OCI-LY3 (cell line): Measurements from ENCODE around the gene VAV2.

Experiments used
- H2AFZ ChIP-seq: fragments of 200-600, 300-600 bp; shearing (Covaris generic); 2 replicates; pipeline ENCODE4 v1.6.0; 2014; ENCODE audit warnings: antibody characterized with exemption, low read depth, low read length
- H3K27ac ChIP-seq: fragments of 200-600, 300-600 bp; sonication (generic); 2 replicates; pipeline ENCODE4 v1.5.1; 2014; ENCODE audit warnings: mild to moderate bottlenecking, low read length, moderate library complexity, mixed read lengths
- H3K27me3 ChIP-seq: fragments of 200-600, 300-600 bp; sonication (generic); 2 replicates; pipeline ENCODE4 v1.6.1; 2014; ENCODE audit warnings: low read depth, low read length, mixed read lengths
- H3K36me3 ChIP-seq: fragments of 200-600, 300-600 bp; sonication (generic); replicated peaks from 2 replicates; pipeline ENCODE3; 2014; ENCODE audit warnings: low read depth, low read length, mixed read lengths
- H3K4me1 ChIP-seq: fragments of 300-600, 200-600 bp; sonication (generic); 2 replicates; pipeline ENCODE4 v1.6.1; 2014; ENCODE audit warnings: low read length, mixed read lengths
- H3K4me2 ChIP-seq: fragments of 200-600, 300-600 bp; sonication (generic); 2 replicates; pipeline ENCODE4 v1.6.1; 2014; ENCODE audit warnings: low read length, mixed read lengths
- H3K4me3 ChIP-seq: fragments of 300-600, 200-600 bp; sonication (generic); 2 replicates; pipeline ENCODE4 v1.5.1; 2014; ENCODE audit warnings: antibody characterized with exemption, mild to moderate bottlenecking, low read length, moderate library complexity
- H3K79me2 ChIP-seq: fragments of 300-600, 200-600 bp; shearing (Covaris generic); 2 replicates; pipeline ENCODE4 v1.6.1; 2014; ENCODE audit warnings: mild to moderate bottlenecking, low read length, mixed read lengths
- H3K9ac ChIP-seq: fragments of 300-600, 200-600 bp; shearing (Covaris generic); 2 replicates; pipeline ENCODE4 v1.6.0; 2014; ENCODE audit warnings: mild to moderate bottlenecking, low read length, moderate library complexity
- H3K9me3 ChIP-seq: fragments of 200-600, 300-600 bp; shearing (Covaris generic); 2 replicates; pipeline ENCODE4 v1.6.1; 2014; ENCODE audit warnings: low read length, mixed read lengths; ENCODE audit not compliant: insufficient read depth
- H4K20me1 ChIP-seq: fragments of 200-600, 300-600 bp; sonication (generic); 2 replicates; pipeline ENCODE4 v1.6.1; 2016; ENCODE audit warnings: low read length, mixed read lengths; ENCODE audit not compliant: insufficient read depth
- EZH2phosphoT487 ChIP-seq: fragments of 200-600 bp; shearing (Covaris generic); IDR thresholded peaks from 2 replicates; pipeline ENCODE4 v1.6.1; 2018; ENCODE audit warnings: antibody characterized with exemption, mixed run types, low read depth
- TF ChIP-seq, protein P1 (sequence below): fragments of 200-600, 300-600 bp; sonication (generic); IDR thresholded peaks from 2 replicates; pipeline ENCODE4 v1.5.1; 2014; ENCODE audit warnings: antibody characterized with exemption, low read length, low read depth

The VAV2 gene

GRCh38 chr9:133869674-133870405 lies 122.3 kb downstream of the VAV2 start:
- Histone ChIP-seq H3K27me3 (no peaks in the 10 kb centered on the region), H2AFZ (no peak overlapping the region), H3K36me3 (peaks cover 32% of the 10 kb centered on the region), H3K4me2 (no peak overlapping the region), H3K4me1 (no peaks in the 10 kb centered on the region; the same call in 1 of the 2 replicates), H3K4me3 (no peak overlapping the region), H3K9me3 (peaks cover 8% of the 10 kb centered on the region; the same call in 1 of the 2 replicates), H3K9ac (no peak overlapping the region), H3K79me2 (peaks cover 76% of the 10 kb centered on the region), H3K27ac (no peak overlapping the region), H4K20me1 (peaks cover 64% of the 10 kb centered on the region)
- TF ChIP-seq, protein P1, sequence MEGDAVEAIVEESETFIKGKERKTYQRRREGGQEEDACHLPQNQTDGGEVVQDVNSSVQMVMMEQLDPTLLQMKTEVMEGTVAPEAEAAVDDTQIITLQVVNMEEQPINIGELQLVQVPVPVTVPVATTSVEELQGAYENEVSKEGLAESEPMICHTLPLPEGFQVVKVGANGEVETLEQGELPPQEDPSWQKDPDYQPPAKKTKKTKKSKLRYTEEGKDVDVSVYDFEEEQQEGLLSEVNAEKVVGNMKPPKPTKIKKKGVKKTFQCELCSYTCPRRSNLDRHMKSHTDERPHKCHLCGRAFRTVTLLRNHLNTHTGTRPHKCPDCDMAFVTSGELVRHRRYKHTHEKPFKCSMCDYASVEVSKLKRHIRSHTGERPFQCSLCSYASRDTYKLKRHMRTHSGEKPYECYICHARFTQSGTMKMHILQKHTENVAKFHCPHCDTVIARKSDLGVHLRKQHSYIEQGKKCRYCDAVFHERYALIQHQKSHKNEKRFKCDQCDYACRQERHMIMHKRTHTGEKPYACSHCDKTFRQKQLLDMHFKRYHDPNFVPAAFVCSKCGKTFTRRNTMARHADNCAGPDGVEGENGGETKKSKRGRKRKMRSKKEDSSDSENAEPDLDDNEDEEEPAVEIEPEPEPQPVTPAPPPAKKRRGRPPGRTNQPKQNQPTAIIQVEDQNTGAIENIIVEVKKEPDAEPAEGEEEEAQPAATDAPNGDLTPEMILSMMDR: no peak
- no peak for TF ChIP-seq EZH2phosphoT487

DNA sequence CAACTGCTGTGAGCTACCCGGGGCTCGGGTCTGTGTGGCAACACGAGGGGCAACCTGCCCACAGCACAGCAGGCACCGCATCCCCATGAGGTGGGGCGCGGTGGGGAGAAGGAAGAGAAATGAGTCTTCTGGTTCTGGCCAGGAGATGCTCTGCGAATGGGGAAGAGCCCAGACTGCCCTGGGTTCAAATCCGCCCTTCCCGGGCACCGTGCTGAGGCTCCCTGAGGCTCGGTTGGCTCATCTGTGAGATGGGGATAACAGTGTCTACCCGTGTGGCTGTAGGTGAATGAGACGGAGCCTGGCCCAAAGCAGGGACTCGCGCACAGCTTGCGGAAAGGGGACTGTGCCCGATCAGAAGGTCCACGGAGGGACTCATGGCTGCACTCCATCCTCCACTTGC lies 123.9 kb downstream of the VAV2 start:
- TF ChIP-seq, protein P1: no peak
- no peak for TF ChIP-seq EZH2phosphoT487
- H3K27me3 ChIP-seq: no peaks in the 10 kb centered on the region
- H3K4me2 ChIP-seq: no peak overlapping the region
- peaks cover 32% of the 10 kb centered on the region for H3K36me3 ChIP-seq
- no peak overlapping the region for H3K27ac ChIP-seq
- no peaks in the 10 kb centered on the region for H3K4me1 ChIP-seq
- no peak overlapping the region for H3K4me3 ChIP-seq
- peaks cover 64% of the 10 kb centered on the region for H4K20me1 ChIP-seq
- H3K9me3 ChIP-seq: peaks cover 8% of the 10 kb centered on the region; the same call in 1 of the 2 replicates
- no peak overlapping the region for H3K9ac ChIP-seq
- peaks cover 81% of the 10 kb centered on the region for H3K79me2 ChIP-seq
- H2AFZ ChIP-seq: no peak overlapping the region

DNA sequence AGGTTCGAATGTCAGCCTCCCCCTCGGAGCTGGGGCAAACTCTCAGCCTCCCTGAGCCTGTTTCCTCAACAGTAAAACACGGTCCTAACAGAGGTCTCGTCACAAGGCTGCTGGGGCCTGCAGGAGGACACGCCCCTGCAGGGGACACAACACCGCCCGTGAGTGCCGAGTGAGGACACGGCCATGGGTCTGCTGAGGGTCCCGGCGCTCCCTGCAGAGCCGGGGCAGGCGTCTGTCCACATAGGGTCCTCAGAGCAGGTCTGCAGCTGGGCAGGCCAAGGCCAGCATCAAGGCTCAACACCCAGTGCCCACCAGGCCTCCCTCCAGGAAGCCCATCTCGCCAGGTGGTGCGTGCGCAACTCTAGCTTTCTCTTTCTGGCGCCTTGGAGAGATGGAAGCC lies 125.2 kb downstream of the VAV2 start:
- Histone ChIP-seq H3K4me1 (no peaks in the 10 kb centered on the region), H3K4me3 (no peak overlapping the region), H4K20me1 (peaks cover 69% of the 10 kb centered on the region), H2AFZ (no peak overlapping the region), H3K27ac (no peak overlapping the region), H3K36me3 (peaks cover 32% of the 10 kb centered on the region), H3K9me3 (peaks cover 8% of the 10 kb centered on the region; the same call in 1 of the 2 replicates), H3K79me2 (peaks cover 89% of the 10 kb centered on the region), H3K4me2 (no peak overlapping the region), H3K9ac (no peak overlapping the region), H3K27me3 (no peaks in the 10 kb centered on the region)
- TF ChIP-seq, protein P1: no peak
- TF ChIP-seq EZH2phosphoT487: no peak

DNA sequence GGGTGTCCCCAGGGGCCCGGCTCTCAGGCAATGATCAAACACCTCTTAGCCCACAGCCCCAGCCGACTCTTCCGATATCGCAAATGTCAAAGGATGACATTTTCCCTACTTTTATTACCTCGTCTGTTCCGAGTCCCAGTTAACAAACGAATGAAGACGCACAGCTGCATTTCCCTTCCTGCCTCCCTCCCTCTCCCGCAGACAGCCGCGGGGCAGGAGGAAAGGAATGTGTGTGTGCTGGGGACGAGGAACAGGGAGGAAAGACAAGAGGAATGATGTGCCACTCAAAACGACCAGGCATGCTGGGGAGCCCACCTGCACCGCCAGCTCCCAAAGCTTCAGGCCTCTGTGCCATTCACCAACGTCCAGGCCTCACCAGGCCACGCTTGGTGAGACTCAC lies 128.1 kb downstream of the VAV2 start:
- H3K27ac ChIP-seq: no peak overlapping the region
- no peak overlapping the region for H3K9ac ChIP-seq
- peaks cover 69% of the 10 kb centered on the region for H3K79me2 ChIP-seq
- H3K4me3 ChIP-seq: no peak overlapping the region
- H3K9me3 ChIP-seq: peaks cover 8% of the 10 kb centered on the region; the same call in 1 of the 2 replicates
- H3K27me3 ChIP-seq: no peaks in the 10 kb centered on the region
- no peak overlapping the region for H2AFZ ChIP-seq
- H3K4me2 ChIP-seq: no peak overlapping the region
- no peaks in the 10 kb centered on the region for H3K4me1 ChIP-seq
- peaks cover 66% of the 10 kb centered on the region for H4K20me1 ChIP-seq
- H3K36me3 ChIP-seq: peaks cover 37% of the 10 kb centered on the region
- TF ChIP-seq, protein P1: no peak
- TF ChIP-seq EZH2phosphoT487: no peak
